HG02610 (cell line): Measurements from ENCODE around the gene HRCT1.
"Not testable (repeated sequence)": the region's sequence is repeated elsewhere in the genome, so short reads cannot be mapped to it uniquely, and the experiment has no call there.

Source experiments
- ATAC-seq: cut with Tn5 transposase; IDR thresholded peaks from one replicate; pipeline ENCODE4 v1.9.1; 2021; ENCODE audit warnings: mild to moderate bottlenecking, moderate library complexity; ENCODE audit not compliant: unreplicated experiment

The HRCT1 gene

DNA sequence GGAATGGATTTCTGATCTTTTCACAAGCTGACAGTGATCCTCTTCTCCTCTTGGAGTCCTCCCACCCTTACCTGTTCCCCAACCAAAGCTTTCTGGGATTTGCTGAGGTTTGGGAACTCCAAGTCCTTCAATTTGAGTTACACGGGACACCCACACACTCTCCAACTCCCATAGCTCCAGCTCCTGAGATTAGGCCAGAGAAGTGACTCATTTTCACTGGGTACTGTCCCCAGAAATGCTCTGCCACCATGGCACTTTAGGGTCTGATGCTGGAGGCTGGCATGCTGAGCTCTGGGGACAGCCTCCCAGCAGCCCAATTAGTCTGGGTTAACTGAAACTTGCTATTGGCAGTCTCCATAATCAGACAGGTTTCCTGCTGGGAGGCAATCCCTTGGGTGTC lies 14.0 kb upstream of the HRCT1 start:
- ATAC-seq: no peak

- ATAC-seq: no peak
Measured at GRCh38 chr9:35896570-35896969, 9.4 kb upstream of the HRCT1 start.

- not testable (repeated sequence) for ATAC-seq
Measured at GRCh38 chr9:35897376-35898099, 8.5 kb upstream of the HRCT1 start.

DNA sequence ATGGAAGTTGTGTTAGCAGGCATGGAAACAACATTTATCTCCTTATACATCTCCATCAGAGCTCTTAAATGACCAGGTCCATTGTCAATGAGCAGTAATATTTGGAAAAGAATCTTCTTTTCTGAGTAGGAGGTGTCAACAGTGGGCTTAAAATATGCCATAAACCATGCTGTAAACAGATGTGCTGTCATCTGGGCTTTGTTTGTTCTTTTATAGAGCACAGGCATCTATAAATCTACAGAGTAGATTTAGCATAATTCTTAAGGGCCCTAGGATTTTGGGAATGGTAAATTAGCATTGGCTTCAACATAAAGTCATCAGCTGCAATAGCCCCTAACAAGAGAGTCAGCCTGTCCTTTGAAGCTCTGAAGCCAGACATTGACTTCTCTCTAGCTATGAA lies 7.7 kb upstream of the HRCT1 start:
- no peak for ATAC-seq

DNA sequence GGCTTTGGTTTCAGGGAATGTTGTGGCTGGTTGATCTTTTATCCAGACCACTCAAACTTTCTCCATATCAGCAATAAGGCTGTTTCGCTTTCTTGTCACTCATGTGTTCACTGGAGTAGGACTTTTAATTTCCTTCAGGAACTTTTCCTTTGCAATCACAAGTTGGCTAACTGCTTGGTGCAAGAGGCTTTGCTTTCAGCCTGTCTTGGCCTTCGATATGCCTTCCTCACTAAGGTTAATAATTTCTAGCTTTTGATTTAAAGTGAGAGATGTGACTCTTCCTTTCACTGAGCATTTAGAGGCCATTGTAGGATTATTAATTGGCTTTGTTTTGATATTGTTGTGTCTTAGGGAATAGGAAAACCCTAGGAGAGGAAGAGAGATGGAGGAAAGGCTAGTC lies 7.0 kb upstream of the HRCT1 start:
- no peak for ATAC-seq

DNA sequence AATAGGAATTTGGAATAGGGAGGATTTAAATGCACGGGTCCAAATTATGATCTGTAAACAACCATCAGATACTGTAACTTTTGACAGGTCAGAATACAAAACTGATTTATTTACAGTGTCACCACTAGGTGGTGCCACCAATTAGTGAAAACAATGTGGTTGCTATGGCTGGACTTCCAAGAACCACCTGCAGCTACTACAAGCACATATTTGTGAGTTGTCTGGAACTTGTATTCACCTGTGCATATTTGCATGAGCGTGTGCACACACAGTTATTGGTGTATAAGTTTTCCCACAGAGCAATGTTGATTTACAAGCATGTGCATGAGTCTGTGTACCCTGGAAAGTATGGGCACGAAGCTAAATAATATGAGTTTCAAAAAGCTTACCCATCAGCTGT lies 3.0 kb upstream of the HRCT1 start:
- no peak for ATAC-seq

GRCh38 chr9:35904338-35904737 lies 1.7 kb upstream of the HRCT1 start:
- no peak for ATAC-seq

- ATAC-seq: no peak
Measured at GRCh38 chr9:35905051-35905781, 786 bp upstream of the HRCT1 start.

GRCh38 chr9:35906923-35907699 lies 1.1 kb downstream of the HRCT1 start:
- no peak for ATAC-seq

- ATAC-seq: no peak
Measured at GRCh38 chr9:35907711-35908503, 1.9 kb downstream of the HRCT1 start.

- ATAC-seq: no peak
Measured at GRCh38 chr9:35908504-35909125, 2.6 kb downstream of the HRCT1 start.

DNA sequence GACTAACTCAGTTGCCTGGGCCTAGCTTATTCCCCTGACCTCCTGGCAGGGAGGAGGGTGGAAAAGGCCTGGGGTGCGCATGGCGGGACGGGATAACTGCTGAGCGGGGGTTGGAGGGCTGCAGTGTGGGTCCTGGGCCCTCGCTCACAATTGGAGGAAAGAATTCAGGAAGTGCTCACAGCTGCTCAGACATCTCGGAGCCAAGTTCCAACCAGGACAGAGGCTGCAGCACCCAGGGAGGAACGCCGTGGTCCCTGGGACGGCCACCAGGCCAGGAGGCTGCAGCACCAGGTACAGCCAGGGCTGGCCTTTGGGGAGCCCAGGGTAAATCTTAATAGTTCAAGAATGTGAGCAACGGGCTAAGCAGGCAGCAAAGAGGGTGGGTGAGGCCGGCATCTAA lies 3.3 kb downstream of the HRCT1 start, which contains the start of gene SPAAR:
TSS of gene SPAAR (plus strand) at position 217 of the 400 bp plus-strand sequence. CDS start 974 bp downstream, outside the sequence.
- no peak for ATAC-seq

DNA sequence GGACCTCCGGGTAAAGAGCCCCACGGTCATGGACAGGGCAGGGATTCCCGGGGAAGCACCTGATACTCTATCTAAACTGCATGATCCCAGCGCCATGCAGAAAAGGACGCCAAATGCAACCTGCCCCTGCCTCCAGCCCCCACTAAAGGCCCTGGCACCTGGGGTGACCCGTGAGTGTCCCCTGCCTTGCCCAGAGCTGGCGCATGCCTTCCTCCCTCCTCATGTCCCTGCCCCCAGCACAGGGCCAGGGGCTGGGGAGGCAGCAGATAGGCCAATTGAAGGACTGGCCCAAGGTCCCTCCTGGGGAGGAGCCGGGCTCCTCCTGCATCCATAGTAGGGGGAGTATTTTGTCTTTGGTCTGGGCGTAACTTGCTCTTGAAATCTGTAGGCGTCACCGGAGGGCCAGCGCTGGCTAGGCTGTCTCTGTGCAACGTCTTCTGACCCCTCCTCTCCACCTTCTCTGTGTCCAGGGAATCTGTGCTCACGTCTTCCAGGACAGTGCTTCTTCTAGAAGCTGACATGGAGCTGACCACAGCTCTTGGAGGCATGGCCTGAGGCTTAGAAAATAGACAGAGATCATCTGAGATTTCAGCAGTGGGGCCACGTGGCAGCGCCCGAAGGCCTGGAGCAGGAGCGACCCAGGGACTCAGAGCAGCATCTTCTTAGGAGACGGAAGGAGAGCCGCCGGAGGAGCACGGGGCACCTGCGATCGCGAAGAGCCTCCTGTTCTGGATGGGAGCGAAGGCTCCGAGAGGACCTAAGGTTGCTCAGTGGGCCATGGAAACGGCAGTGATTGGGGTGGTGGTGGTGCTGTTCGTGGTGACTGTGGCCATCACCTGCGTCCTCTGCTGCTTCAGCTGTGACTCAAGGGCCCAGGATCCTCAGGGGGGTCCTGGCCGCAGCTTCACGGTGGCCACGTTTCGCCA lies 3.9 kb downstream of the HRCT1 start:
- no peak for ATAC-seq

GRCh38 chr9:35910613-35911359 lies 4.8 kb downstream of the HRCT1 start:
- no peak for ATAC-seq

DNA sequence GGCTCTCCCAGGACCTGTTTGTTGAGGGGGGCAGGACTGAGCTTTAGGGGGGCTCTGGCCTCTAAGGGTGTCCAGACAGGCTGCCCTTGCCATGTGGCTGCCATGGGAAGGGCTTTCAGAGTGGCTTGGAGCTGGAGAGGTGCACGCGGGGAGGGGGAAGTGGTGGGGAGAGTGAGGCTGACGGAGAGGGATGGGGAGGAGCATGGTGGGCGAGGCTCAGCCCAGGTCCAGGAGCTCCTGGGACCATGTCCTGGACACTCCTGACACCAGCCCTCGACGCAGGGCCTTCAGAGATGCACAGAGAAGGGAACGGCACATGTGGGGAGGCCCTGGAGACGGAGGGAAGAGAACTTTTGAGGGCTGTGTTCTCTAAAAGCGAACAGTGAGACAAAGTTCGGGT lies 5.7 kb downstream of the HRCT1 start:
- no peak for ATAC-seq

DNA sequence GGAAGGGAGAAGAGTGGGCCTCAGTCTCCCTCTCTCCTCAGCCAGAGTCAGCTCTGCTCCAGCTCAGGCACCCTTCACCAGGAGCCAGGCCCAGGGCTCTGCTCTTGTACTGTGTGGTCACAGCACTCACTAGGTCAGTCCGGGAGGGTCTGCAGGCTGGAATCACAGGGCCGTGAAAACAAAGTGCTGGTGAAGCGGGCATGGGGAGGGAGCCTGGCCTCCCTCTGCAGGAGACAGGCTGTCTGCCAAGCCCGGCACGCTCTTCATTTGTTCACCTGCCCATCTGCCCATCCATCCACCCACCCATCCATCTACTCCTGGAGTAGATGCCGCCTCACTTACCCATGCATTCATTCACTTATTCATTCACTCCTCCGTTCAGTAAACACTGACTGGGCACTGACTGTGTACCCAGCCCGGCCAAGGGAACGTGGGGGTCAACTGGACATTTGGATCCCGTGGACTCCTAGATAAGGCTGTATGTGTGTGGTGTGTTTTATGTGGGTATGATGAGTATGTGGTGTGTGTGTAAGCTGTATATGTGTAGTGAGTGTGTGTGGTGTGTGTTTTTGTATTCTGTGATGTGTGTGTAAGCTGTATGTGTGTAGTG lies 6.9 kb downstream of the HRCT1 start:
- no peak for ATAC-seq

GRCh38 chr9:35913429-35913828 lies 7.4 kb downstream of the HRCT1 start:
- not testable (repeated sequence) for ATAC-seq

DNA sequence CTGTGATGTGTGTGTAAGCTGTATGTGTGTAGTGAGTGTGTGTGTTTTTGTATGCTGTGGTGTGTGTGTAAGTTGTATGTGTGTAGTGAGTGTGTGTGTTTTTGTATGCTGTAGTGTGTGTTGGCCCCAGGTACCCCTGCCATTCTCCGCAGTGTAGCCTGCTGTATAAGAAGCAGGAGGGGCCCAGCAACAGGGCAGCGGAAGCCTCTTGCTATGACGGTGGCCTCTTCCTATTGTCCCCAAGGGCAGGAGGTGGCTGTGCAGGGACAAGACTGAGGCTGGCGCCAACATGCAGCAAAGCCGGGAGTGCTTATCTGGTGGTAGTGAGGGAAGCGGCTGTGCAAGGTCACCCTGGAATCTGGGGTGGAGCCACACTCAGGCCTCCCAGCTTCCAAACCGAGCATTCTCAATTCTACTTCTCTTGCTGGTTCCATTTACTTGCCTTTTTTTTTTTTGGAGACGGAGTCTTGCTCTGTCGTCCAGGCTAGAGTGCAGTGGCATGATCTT lies 8.4 kb downstream of the HRCT1 start:
- no peak for ATAC-seq
